Measurements from ENCODE around the gene NPTX1.

GRCh38 chr17:80445726-80446110, 30.7 kb downstream of the NPTX1 start:
- TF ChIP-seq CTCF (IDR thresholded peaks at IDR 0.05; ENCODE audit: insufficient read depth, low read length) (no peak), POLR2AphosphoS5 (IDR thresholded peaks at IDR 0.05; ENCODE audit: low read depth) (no peak), SPI1 (IDR thresholded peaks at IDR 0.05; ENCODE audit: borderline replicate concordance, low read depth) (no peak), REST (IDR thresholded peaks at IDR 0.05; ENCODE audit: insufficient replicate concordance, low read depth) (no peak), GABPA (IDR thresholded peaks at IDR 0.05; ENCODE audit: low read depth) (no peak)
